Ishikawa (cell line): Measurements from ENCODE around the gene LRRC8E.

Source experiments
- CEBPB ChIP-seq: IDR thresholded peaks from 2 replicates; pipeline ENCODE4 v1.6.1; 2012
- CREB1 ChIP-seq: IDR thresholded peaks from 2 replicates; pipeline ENCODE4 v1.6.1; 2012; ENCODE audit warnings: low read depth
- EGR1 ChIP-seq: IDR thresholded peaks from 2 replicates; pipeline ENCODE4 v1.6.1; 2012
- EP300 ChIP-seq: IDR thresholded peaks from 2 replicates; pipeline ENCODE4 v1.6.1; 2012; ENCODE audit warnings: borderline replicate concordance
- FOXM1 ChIP-seq: IDR thresholded peaks from 2 replicates; pipeline ENCODE4 v1.6.1; 2012; ENCODE audit warnings: low read depth, borderline replicate concordance
- NFIC ChIP-seq: IDR thresholded peaks from 2 replicates; pipeline ENCODE4 v1.6.1; 2012
- RAD21 ChIP-seq: IDR thresholded peaks from 2 replicates; pipeline ENCODE4 v1.6.1; 2012; ENCODE audit warnings: low read depth
- TAF1 ChIP-seq: IDR thresholded peaks from 2 replicates; pipeline ENCODE4 v1.6.1; 2012; ENCODE audit warnings: low read depth, mild to moderate bottlenecking
- TCF12 ChIP-seq: IDR thresholded peaks from 2 replicates; pipeline ENCODE4 v1.6.1; 2012; ENCODE audit warnings: low read depth
- TEAD4 ChIP-seq: IDR thresholded peaks from 2 replicates; pipeline ENCODE4 v1.6.1; 2012
- YY1 ChIP-seq: IDR thresholded peaks from 2 replicates; pipeline ENCODE4 v1.6.1; 2012; ENCODE audit warnings: low read depth
- ZBTB7A ChIP-seq: IDR thresholded peaks from 2 replicates; pipeline ENCODE4 v1.6.1; 2012; ENCODE audit warnings: low read depth
- TF ChIP-seq, protein P1 (sequence below): IDR thresholded peaks from 2 replicates; pipeline ENCODE4 v1.6.1; 2012; ENCODE audit warnings: low read depth, mild to moderate bottlenecking
- TF ChIP-seq, protein P2 (sequence below): IDR thresholded peaks from 2 replicates; pipeline ENCODE4 v1.6.1; 2012
- TF ChIP-seq, protein P3 (sequence below): IDR thresholded peaks from 2 replicates; pipeline ENCODE4 v1.6.1; 2012

Gene LRRC8E

DNA sequence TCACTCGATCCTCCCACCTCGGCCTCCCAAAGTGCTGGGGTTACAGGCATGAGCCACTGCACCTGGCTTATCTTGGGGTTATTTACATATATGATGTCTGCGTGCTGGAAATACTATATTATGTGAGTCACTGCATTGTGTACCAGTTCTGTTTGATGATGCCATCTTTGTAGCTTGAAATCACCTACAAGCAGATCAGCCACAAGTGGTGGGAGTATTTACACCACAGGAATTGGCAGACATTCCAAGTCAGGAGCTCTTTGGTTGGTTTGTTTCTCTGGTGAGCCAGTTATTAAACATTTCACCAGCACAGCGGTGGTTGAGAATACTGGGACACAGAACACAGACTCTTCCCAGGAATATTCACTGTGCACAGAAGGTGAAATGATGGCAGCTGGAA, 59.6 kb downstream of the LRRC8E start:
- no peak for TF ChIP-seq TAF1
- TF ChIP-seq, protein P1, sequence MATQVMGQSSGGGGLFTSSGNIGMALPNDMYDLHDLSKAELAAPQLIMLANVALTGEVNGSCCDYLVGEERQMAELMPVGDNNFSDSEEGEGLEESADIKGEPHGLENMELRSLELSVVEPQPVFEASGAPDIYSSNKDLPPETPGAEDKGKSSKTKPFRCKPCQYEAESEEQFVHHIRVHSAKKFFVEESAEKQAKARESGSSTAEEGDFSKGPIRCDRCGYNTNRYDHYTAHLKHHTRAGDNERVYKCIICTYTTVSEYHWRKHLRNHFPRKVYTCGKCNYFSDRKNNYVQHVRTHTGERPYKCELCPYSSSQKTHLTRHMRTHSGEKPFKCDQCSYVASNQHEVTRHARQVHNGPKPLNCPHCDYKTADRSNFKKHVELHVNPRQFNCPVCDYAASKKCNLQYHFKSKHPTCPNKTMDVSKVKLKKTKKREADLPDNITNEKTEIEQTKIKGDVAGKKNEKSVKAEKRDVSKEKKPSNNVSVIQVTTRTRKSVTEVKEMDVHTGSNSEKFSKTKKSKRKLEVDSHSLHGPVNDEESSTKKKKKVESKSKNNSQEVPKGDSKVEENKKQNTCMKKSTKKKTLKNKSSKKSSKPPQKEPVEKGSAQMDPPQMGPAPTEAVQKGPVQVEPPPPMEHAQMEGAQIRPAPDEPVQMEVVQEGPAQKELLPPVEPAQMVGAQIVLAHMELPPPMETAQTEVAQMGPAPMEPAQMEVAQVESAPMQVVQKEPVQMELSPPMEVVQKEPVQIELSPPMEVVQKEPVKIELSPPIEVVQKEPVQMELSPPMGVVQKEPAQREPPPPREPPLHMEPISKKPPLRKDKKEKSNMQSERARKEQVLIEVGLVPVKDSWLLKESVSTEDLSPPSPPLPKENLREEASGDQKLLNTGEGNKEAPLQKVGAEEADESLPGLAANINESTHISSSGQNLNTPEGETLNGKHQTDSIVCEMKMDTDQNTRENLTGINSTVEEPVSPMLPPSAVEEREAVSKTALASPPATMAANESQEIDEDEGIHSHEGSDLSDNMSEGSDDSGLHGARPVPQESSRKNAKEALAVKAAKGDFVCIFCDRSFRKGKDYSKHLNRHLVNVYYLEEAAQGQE, result no peak
- no peak for TF ChIP-seq EP300
- no peak for TF ChIP-seq NFIC
- TF ChIP-seq FOXM1, result no peak
- TF ChIP-seq RAD21, result no peak
- TF ChIP-seq, protein P2, sequence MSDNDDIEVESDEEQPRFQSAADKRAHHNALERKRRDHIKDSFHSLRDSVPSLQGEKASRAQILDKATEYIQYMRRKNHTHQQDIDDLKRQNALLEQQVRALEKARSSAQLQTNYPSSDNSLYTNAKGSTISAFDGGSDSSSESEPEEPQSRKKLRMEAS, result no peak
- no peak for TF ChIP-seq CREB1
- no peak for TF ChIP-seq YY1
- TF ChIP-seq, protein P3, sequence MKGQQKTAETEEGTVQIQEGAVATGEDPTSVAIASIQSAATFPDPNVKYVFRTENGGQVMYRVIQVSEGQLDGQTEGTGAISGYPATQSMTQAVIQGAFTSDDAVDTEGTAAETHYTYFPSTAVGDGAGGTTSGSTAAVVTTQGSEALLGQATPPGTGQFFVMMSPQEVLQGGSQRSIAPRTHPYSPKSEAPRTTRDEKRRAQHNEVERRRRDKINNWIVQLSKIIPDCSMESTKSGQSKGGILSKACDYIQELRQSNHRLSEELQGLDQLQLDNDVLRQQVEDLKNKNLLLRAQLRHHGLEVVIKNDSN, result no peak
- TF ChIP-seq TEAD4, result no peak
- no peak for TF ChIP-seq ZBTB7A
- no peak for TF ChIP-seq CEBPB
- no peak for TF ChIP-seq TCF12
- no peak for TF ChIP-seq EGR1
